CD14-positive monocyte (primary cell): ENCODE data around the gene UBASH3B. TPM values are rescaled to one million over a fixed set of nuclear protein-coding genes. Genes with fewer than 3 reads are reported as not detected.

Source experiments
- DNase-seq, 3 donors: peaks; one replicate each; pipeline ENCODE4 v3.0.0-alpha.2; 2011 to 2022
- H2AFZ ChIP-seq: 2 replicates; pipeline ENCODE4 v1.6.0; 2012; ENCODE audit warnings: mild to moderate bottlenecking, low read depth, low read length, inconsistent platforms; ENCODE audit not compliant: insufficient read depth, poor library complexity, severe bottlenecking
- H3K27ac ChIP-seq, 2 donors: 1 replicate in 1 of 2; 2 replicates in 1 of 2; pipeline ENCODE4 v1.5.1; 2012 to 2013; ENCODE audit warnings: low read length in 2 of 2, control low read depth in 1 of 2, inconsistent platforms in 1 of 2, low read depth in 1 of 2, mild to moderate bottlenecking in 1 of 2
- H3K27me3 ChIP-seq, 2 donors: one replicate each; pipeline versions ENCODE4 v1.6.0 to v1.6.1; 2011 to 2013; ENCODE audit warnings: low read length in 2 of 2; ENCODE audit not compliant: control insufficient read depth in 2 of 2, insufficient read depth in 2 of 2
- H3K36me3 ChIP-seq, 2 donors: replicated peaks in 1 of 2; 1 replicate in 1 of 2; 2 replicates in 1 of 2; pipeline versions ENCODE4 v1.5.1 to v1.6.1; 2012 to 2013; ENCODE audit warnings: low read length in 2 of 2, control low read depth in 1 of 2, inconsistent platforms in 1 of 2, mild to moderate bottlenecking in 1 of 2; ENCODE audit not compliant: insufficient read depth in 2 of 2, control insufficient read depth in 1 of 2
- H3K4me1 ChIP-seq, 2 donors: 1 replicate in 1 of 2; 2 replicates in 1 of 2; pipeline versions ENCODE4 v1.5.1 to v1.6.1; 2012 to 2013; ENCODE audit warnings: low read length in 2 of 2, control low read depth in 1 of 2, inconsistent platforms in 1 of 2, mild to moderate bottlenecking in 1 of 2, moderate library complexity in 1 of 2; ENCODE audit not compliant: insufficient read depth in 2 of 2, control insufficient read depth in 1 of 2
- H3K4me2 ChIP-seq: replicated peaks from 2 replicates; pipeline ENCODE3; 2012; ENCODE audit warnings: low read length, moderate library complexity, mild to moderate bottlenecking; ENCODE audit not compliant: poor library complexity, severe bottlenecking; ENCODE audit errors: extremely low read depth
- H3K4me3 ChIP-seq, 3 experiments: fragments of 200-600 bp in 1 of 3; sonication (generic) in 1 of 3; replicated peaks in 1 of 3; 1 replicate in 2 of 3; 2 replicates in 1 of 3; pipeline ENCODE4 v1.5.1; 2011 to 2013; ENCODE audit warnings: low read length in 3 of 3, mild to moderate bottlenecking in 3 of 3, control low read depth in 2 of 3, low read depth in 2 of 3, inconsistent platforms in 1 of 3, moderate library complexity in 1 of 3
- H3K79me2 ChIP-seq: 2 replicates; pipeline ENCODE4 v1.6.0; 2012; ENCODE audit warnings: mild to moderate bottlenecking, control low read depth, inconsistent platforms, low read length, moderate library complexity; ENCODE audit not compliant: insufficient read depth
- H3K9ac ChIP-seq: 2 replicates; pipeline ENCODE4 v1.6.0; 2017; ENCODE audit warnings: low read length, mild to moderate bottlenecking; ENCODE audit not compliant: insufficient read depth, poor library complexity, severe bottlenecking
- H3K9me3 ChIP-seq, 2 donors: replicated peaks in 1 of 2; 1 replicate in 1 of 2; 2 replicates in 1 of 2; pipeline versions ENCODE4 v1.5.1 to v1.6.1; 2012 to 2013; ENCODE audit warnings: low read length in 2 of 2, control low read depth in 1 of 2; ENCODE audit not compliant: control insufficient read depth in 1 of 2, insufficient read depth in 1 of 2
- H4K20me1 ChIP-seq: 2 replicates; pipeline ENCODE4 v1.6.0; 2012; ENCODE audit warnings: mild to moderate bottlenecking, low read length, control low read depth, moderate library complexity; ENCODE audit not compliant: insufficient read depth
- H3K27ac Mint-ChIP-seq, 7 donors: one replicate each; pipeline ENCODE4 v1.8.0; 2020; ENCODE audit warnings: mild to moderate bottlenecking in 7 of 7, mixed read lengths in 7 of 7, moderate library complexity in 6 of 7, inconsistent platforms in 2 of 7
- H3K27me3 Mint-ChIP-seq, 3 donors: one replicate each; pipeline ENCODE4 v1.8.0; 2021 to 2022; ENCODE audit warnings: low read depth in 3 of 3, mild to moderate bottlenecking in 3 of 3, mixed read lengths in 3 of 3, moderate library complexity in 3 of 3, inconsistent platforms in 1 of 3
- H3K36me3 Mint-ChIP-seq, 2 donors: one replicate each; pipeline ENCODE4 v1.8.0; 2020; ENCODE audit warnings: mixed read lengths in 2 of 2, inconsistent platforms in 1 of 2, mild to moderate bottlenecking in 1 of 2
- H3K4me1 Mint-ChIP-seq: one replicate; pipeline ENCODE4 v1.8.0; 2020; ENCODE audit warnings: mild to moderate bottlenecking, mixed read lengths
- H3K4me3 Mint-ChIP-seq, 2 donors: one replicate each; pipeline ENCODE4 v1.8.0; 2020; ENCODE audit warnings: mild to moderate bottlenecking in 2 of 2, mixed read lengths in 2 of 2, moderate library complexity in 1 of 2
- H3K9me3 Mint-ChIP-seq, 7 donors: one replicate each; pipeline ENCODE4 v1.8.0; 2020 to 2022; ENCODE audit warnings: mixed read lengths in 7 of 7, mild to moderate bottlenecking in 6 of 7, moderate library complexity in 6 of 7, inconsistent platforms in 2 of 7
- CTCF ChIP-seq: fragments of 200-600 bp; IDR thresholded peaks from one replicate; pipeline ENCODE4 v1.8.0; 2022; ENCODE audit warnings: antibody characterized with exemption, mild to moderate bottlenecking
- WGBS: methylation state at CpG from one replicate; pipeline ENCODE4 v1.1.5; 2013; ENCODE audit warnings: missing lambda C conversion rate; ENCODE audit not compliant: insufficient coverage; 5-methylcytosine and 5-hydroxymethylcytosine counted together
- intact Hi-C, 2 donors: fragments of 100-400 bp; cut with micrococcal nuclease; formaldehyde crosslinking; loops; one replicate each; pipeline versions ENCODE4 v1.15.0 to v1.15.1; 2023
- polyA plus RNA-seq, 3 donors: library from polyadenylated mRNA; depleted of rRNA in 1 of 3; unstranded in 2 of 3; stranded (reverse) in 1 of 3; fragments of 300-500 nt in 2 of 3; fragments of >200 nt in 1 of 3; fragmentation: Illumina TruSeq in 2 of 3; gene quantifications; 1 replicate in 2 of 3; 2 replicates in 1 of 3; pipeline ENCODE4 v1.2.3, GENCODE V29; 2012 to 2021

Gene UBASH3B
- polyA plus RNA-seq, 3 donors, result 3.3 to 13.5 (median 7.1) TPM

- intact Hi-C loops, result no loop called here
- H3K4me1 ChIP-seq, result peaks cover 49 to 51% of the 10 kb centered on the region in 2 donors
- no peaks in the 10 kb centered on the region for H3K9me3 ChIP-seq
Observed at GRCh38 chr11:122652495-122652894, 3.0 kb upstream of the UBASH3B start.

GRCh38 chr11:122653916-122654585 lies 1.5 kb upstream of the UBASH3B start:
- Mint-ChIP-seq H3K36me3 (peaks cover 3 to 6% of the 10 kb centered on the region in 2 donors), H3K27ac (no peak overlapping the region), H3K4me1 (peaks cover 49% of the 10 kb centered on the region), H3K9me3 (peaks cover 0 to 3% (median 0%) of the 10 kb centered on the region in 7 donors), H3K27me3 (peaks cover 12 to 19% (median 17%) of the 10 kb centered on the region in 3 donors), H3K4me3 (no peak overlapping the region)
- no peaks in the 10 kb centered on the region for H3K27me3 ChIP-seq
- peak in 1 of 3 donors; percentile 52 for DNase-seq
- H3K79me2 ChIP-seq, result peaks cover 37% of the 10 kb centered on the region
- no peak overlapping the region for H3K27ac ChIP-seq
- H2AFZ ChIP-seq, result no peak overlapping the region
- no peak for TF ChIP-seq CTCF
- H3K36me3 ChIP-seq, result no peaks in the 10 kb centered on the region
- intact Hi-C loops, result loop anchor here in 1 of 2 donors (2.0 kb wide), 1 partner anchor 103 kb away; no protein-coding TSS in a partner anchor
- H3K9ac ChIP-seq, result no peak overlapping the region
- H3K9me3 ChIP-seq, result no peaks in the 10 kb centered on the region
- peaks cover 49 to 50% of the 10 kb centered on the region in 2 donors for H3K4me1 ChIP-seq
- no peak overlapping the region for H3K4me2 ChIP-seq
- peak overlapping the region in 1 of 3 experiments; percentile 88 for H3K4me3 ChIP-seq
- H4K20me1 ChIP-seq, result peaks cover 10% of the 10 kb centered on the region
- 88% methylated on average over 1 of the region's 7 CpGs for WGBS

More at GRCh38 chr11:122652495-122652894, 3.0 kb upstream of the UBASH3B start:
- no peak overlapping the region for H3K27ac ChIP-seq
- H3K27ac Mint-ChIP-seq, result no peak overlapping the region
- H4K20me1 ChIP-seq, result no peaks in the 10 kb centered on the region
- 40% methylated on average over 1 of the region's 2 CpGs for WGBS
- no peak for TF ChIP-seq CTCF
- H3K27me3 Mint-ChIP-seq, result peaks cover 15 to 17% (median 17%) of the 10 kb centered on the region in 3 donors
- no peaks in the 10 kb centered on the region for H3K36me3 ChIP-seq
- no peak overlapping the region for H2AFZ ChIP-seq
- DNase-seq, result no peak
- H3K4me1 Mint-ChIP-seq, result peaks cover 52% of the 10 kb centered on the region
- peaks cover 22% of the 10 kb centered on the region for H3K79me2 ChIP-seq
- no peak overlapping the region for H3K4me3 Mint-ChIP-seq
- H3K36me3 Mint-ChIP-seq, result peaks cover 0 to 1% of the 10 kb centered on the region in 2 donors
- no peaks in the 10 kb centered on the region for H3K27me3 ChIP-seq
- peaks cover 0 to 3% (median 0%) of the 10 kb centered on the region in 7 donors for H3K9me3 Mint-ChIP-seq
- no peak overlapping the region for H3K4me3 ChIP-seq
- H3K9ac ChIP-seq, result no peak overlapping the region
- H3K4me2 ChIP-seq, result no peak overlapping the region
